SK-N-SH treated with all-trans-retinoic acid at 6 μM for 48 hours (cell line): ENCODE results near the gene CACNA1D.

ENCODE experiments used
- ATAC-seq: fragments of 200-7000 bp; cut with Tn5 transposase; 3 replicates; pipeline ENCODE4 v1.9.1; 2020; ENCODE audit warnings: mild to moderate bottlenecking, moderate library complexity
- ARNTL ChIP-seq: fragments of 450-650 bp; formaldehyde crosslinking; IDR thresholded peaks from 2 replicates; pipeline ENCODE4 v1.5.0; 2020; ENCODE audit warnings: low read depth, mild to moderate bottlenecking, moderate library complexity, borderline replicate concordance
- BACH2 ChIP-seq: fragments of 250-450 bp; sonication (Bioruptor Pico); IDR thresholded peaks from 2 replicates; pipeline ENCODE4 v1.9.0; 2021; ENCODE audit warnings: mild to moderate bottlenecking, borderline replicate concordance
- CREB5 ChIP-seq: fragments of 250-450 bp; sonication (Bioruptor Pico); IDR thresholded peaks from 2 replicates; pipeline ENCODE4 v1.5.1; 2020; ENCODE audit warnings: low read depth, mild to moderate bottlenecking, moderate library complexity
- CSDC2 ChIP-seq: fragments of 250-450 bp; sonication (Bioruptor Pico); IDR thresholded peaks from 2 replicates; pipeline ENCODE4 v1.5.0; 2020; ENCODE audit warnings: mild to moderate bottlenecking, moderate library complexity
- ESRRG ChIP-seq: fragments of 250-450 bp; sonication (Bioruptor Pico); IDR thresholded peaks from 2 replicates; pipeline ENCODE4 v1.6.1; 2021; ENCODE audit warnings: mild to moderate bottlenecking
- GLIS3 ChIP-seq: fragments of 250-450 bp; sonication (Bioruptor Pico); IDR thresholded peaks from 2 replicates; pipeline ENCODE4 v1.5.0; 2020; ENCODE audit warnings: mild to moderate bottlenecking, moderate library complexity
- ISL1 ChIP-seq: fragments of 250-450 bp; sonication (Bioruptor Pico); IDR thresholded peaks from 2 replicates; pipeline ENCODE4 v2.1.2; 2022; ENCODE audit warnings: mild to moderate bottlenecking, moderate library complexity
- OSR1 ChIP-seq: fragments of 250-450 bp; sonication (Bioruptor Pico); IDR thresholded peaks from 2 replicates; pipeline ENCODE4 v1.8.0; 2022; ENCODE audit warnings: moderate library complexity, mild to moderate bottlenecking, inconsistent platforms
- POU6F1 ChIP-seq: fragments of 250-450 bp; sonication (Bioruptor Pico); IDR thresholded peaks from 2 replicates; pipeline ENCODE4 v1.8.0; 2021; ENCODE audit warnings: low read depth, mild to moderate bottlenecking, moderate library complexity, borderline replicate concordance
- PPARA ChIP-seq: fragments of 250-450 bp; sonication (Bioruptor Pico); IDR thresholded peaks from 2 replicates; pipeline ENCODE4 v1.5.0; 2020; ENCODE audit warnings: mild to moderate bottlenecking, borderline replicate concordance
- SNAI2 ChIP-seq: fragments of 250-450 bp; sonication (Bioruptor Pico); IDR thresholded peaks from 2 replicates; pipeline ENCODE4 v1.5.0; 2020; ENCODE audit warnings: mild to moderate bottlenecking, moderate library complexity
- TCF4 ChIP-seq: fragments of 250-450 bp; sonication (Bioruptor Pico); IDR thresholded peaks from 2 replicates; pipeline ENCODE4 v1.8.0; 2021; ENCODE audit warnings: mild to moderate bottlenecking, moderate library complexity, borderline replicate concordance
- ZC3H10 ChIP-seq: fragments of 250-450 bp; sonication (Bioruptor Pico); IDR thresholded peaks from 2 replicates; pipeline ENCODE4 v1.5.1; 2021; ENCODE audit warnings: mild to moderate bottlenecking, moderate library complexity
- ZFP3 ChIP-seq: fragments of 250-450 bp; sonication (Bioruptor Pico); IDR thresholded peaks from 2 replicates; pipeline ENCODE4 v1.5.0; 2020; ENCODE audit warnings: mild to moderate bottlenecking, moderate library complexity
- ZFP30 ChIP-seq: fragments of 450-650 bp; formaldehyde crosslinking; IDR thresholded peaks from 2 replicates; pipeline ENCODE4 v1.5.0; 2022; ENCODE audit warnings: mild to moderate bottlenecking, moderate library complexity
- ZNF565 ChIP-seq: fragments of 450-650 bp; formaldehyde crosslinking; conservative IDR thresholded peaks from 2 replicates; pipeline ENCODE4 v1.5.0; 2020; ENCODE audit warnings: low read depth, mild to moderate bottlenecking, moderate library complexity
- ZNF70 ChIP-seq: fragments of 450-650 bp; formaldehyde crosslinking; IDR thresholded peaks from 2 replicates; pipeline ENCODE4 v1.5.0; 2020; ENCODE audit warnings: mild to moderate bottlenecking, moderate library complexity
- ZNF8 ChIP-seq: fragments of 450-650 bp; formaldehyde crosslinking; IDR thresholded peaks from 2 replicates; pipeline ENCODE4 v1.5.0; 2020; ENCODE audit warnings: mild to moderate bottlenecking, moderate library complexity
- TF ChIP-seq, protein P1 (sequence below): fragments of 250-450 bp; sonication (Bioruptor Pico); IDR thresholded peaks from 2 replicates; pipeline ENCODE4 v1.5.0; 2020; ENCODE audit warnings: mild to moderate bottlenecking, moderate library complexity
- TF ChIP-seq, protein P2 (sequence below): fragments of 250-450 bp; sonication (Bioruptor Pico); IDR thresholded peaks from 2 replicates; pipeline ENCODE4 v1.5.1; 2021; ENCODE audit warnings: mild to moderate bottlenecking, moderate library complexity

Gene CACNA1D

GRCh38 chr3:53764026-53764775 is 269.8 kb downstream of the CACNA1D start (continued):
- TF ChIP-seq, protein P1, sequence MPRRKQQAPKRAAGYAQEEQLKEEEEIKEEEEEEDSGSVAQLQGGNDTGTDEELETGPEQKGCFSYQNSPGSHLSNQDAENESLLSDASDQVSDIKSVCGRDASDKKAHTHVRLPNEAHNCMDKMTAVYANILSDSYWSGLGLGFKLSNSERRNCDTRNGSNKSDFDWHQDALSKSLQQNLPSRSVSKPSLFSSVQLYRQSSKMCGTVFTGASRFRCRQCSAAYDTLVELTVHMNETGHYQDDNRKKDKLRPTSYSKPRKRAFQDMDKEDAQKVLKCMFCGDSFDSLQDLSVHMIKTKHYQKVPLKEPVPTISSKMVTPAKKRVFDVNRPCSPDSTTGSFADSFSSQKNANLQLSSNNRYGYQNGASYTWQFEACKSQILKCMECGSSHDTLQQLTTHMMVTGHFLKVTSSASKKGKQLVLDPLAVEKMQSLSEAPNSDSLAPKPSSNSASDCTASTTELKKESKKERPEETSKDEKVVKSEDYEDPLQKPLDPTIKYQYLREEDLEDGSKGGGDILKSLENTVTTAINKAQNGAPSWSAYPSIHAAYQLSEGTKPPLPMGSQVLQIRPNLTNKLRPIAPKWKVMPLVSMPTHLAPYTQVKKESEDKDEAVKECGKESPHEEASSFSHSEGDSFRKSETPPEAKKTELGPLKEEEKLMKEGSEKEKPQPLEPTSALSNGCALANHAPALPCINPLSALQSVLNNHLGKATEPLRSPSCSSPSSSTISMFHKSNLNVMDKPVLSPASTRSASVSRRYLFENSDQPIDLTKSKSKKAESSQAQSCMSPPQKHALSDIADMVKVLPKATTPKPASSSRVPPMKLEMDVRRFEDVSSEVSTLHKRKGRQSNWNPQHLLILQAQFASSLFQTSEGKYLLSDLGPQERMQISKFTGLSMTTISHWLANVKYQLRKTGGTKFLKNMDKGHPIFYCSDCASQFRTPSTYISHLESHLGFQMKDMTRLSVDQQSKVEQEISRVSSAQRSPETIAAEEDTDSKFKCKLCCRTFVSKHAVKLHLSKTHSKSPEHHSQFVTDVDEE (CRISPR knock-in tag), result no peak
- TF ChIP-seq SNAI2 (CRISPR knock-in tag) (no peak), ZNF8 (no peak), POU6F1 (CRISPR knock-in tag) (no peak)
- TF ChIP-seq, protein P2, sequence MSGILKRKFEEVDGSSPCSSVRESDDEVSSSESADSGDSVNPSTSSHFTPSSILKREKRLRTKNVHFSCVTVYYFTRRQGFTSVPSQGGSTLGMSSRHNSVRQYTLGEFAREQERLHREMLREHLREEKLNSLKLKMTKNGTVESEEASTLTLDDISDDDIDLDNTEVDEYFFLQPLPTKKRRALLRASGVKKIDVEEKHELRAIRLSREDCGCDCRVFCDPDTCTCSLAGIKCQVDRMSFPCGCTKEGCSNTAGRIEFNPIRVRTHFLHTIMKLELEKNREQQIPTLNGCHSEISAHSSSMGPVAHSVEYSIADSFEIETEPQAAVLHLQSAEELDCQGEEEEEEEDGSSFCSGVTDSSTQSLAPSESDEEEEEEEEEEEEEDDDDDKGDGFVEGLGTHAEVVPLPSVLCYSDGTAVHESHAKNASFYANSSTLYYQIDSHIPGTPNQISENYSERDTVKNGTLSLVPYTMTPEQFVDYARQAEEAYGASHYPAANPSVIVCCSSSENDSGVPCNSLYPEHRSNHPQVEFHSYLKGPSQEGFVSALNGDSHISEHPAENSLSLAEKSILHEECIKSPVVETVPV, result no peak
- TF ChIP-seq, all 23 proteins: peak for 0

DNA sequence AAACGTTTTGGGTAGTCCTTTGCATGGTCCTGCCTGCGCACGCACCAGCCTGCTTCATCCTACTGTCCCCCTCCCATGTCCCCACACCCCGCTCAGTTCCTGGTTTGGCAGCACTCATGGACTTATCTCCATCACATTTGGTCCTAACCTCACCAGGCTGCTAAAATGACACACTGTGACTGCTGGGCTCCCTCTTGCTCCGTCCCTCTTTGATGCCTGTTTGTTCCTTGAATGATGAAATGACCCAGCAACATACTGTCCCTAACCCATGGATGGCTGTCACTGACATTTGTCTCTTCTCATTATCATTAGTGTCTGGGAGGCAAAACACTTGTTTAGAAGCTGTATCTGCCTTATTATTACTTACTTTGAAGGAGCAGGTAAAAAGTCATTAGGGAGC is 271.3 kb downstream of the CACNA1D start:
- no peak for TF ChIP-seq ZFP3
- TF ChIP-seq, protein P1 (CRISPR knock-in tag), result no peak
- no peak for TF ChIP-seq ZNF70
- TF ChIP-seq ZNF565 (CRISPR knock-in tag), result no peak
- no peak for TF ChIP-seq GLIS3 (CRISPR knock-in tag)
- TF ChIP-seq CREB5 (CRISPR knock-in tag), result no peak
- TF ChIP-seq SNAI2 (CRISPR knock-in tag), result no peak
- no peak for TF ChIP-seq CSDC2
- no peak for TF ChIP-seq ZFP30 (CRISPR knock-in tag)
- no peak for TF ChIP-seq BACH2 (CRISPR knock-in tag)
- no peak for TF ChIP-seq OSR1 (CRISPR knock-in tag)
- no peak for TF ChIP-seq TCF4 (CRISPR knock-in tag)
- TF ChIP-seq PPARA (CRISPR knock-in tag), result no peak
- no peak for TF ChIP-seq ISL1 (CRISPR knock-in tag)
- TF ChIP-seq ZC3H10, result no peak
- TF ChIP-seq ARNTL (CRISPR knock-in tag), result no peak
- TF ChIP-seq ZNF8, result no peak
- TF ChIP-seq POU6F1 (CRISPR knock-in tag), result no peak
- no peak for TF ChIP-seq ESRRG
- ATAC-seq, result no peak
